ENCODE results near the gene NEUROD2.

NEUROD2 gene

GRCh38 chr17:39627712-39628516, 20.2 kb upstream of the NEUROD2 start:
- Mint-ChIP-seq H3K27ac (no peak overlapping the region), H3K9me3 (no peaks in the 10 kb centered on the region), H3K36me3 (ENCODE audit: low read depth) (no peaks in the 10 kb centered on the region), H3K4me1 (ENCODE audit: low read depth) (peaks cover 21% of the 10 kb centered on the region), H3K27me3 (peaks cover 47% of the 10 kb centered on the region), H3K4me3 (no peak overlapping the region)
- DNase-seq = no peak

GRCh38 chr17:39627047-39627711, 19.5 kb upstream of the NEUROD2 start:
- Mint-ChIP-seq H3K4me1 (ENCODE audit: low read depth) (peaks cover 28% of the 10 kb centered on the region), H3K36me3 (ENCODE audit: low read depth) (no peaks in the 10 kb centered on the region), H3K27me3 (peaks cover 47% of the 10 kb centered on the region), H3K4me3 (peak overlapping the region; percentile 60), H3K27ac (no peak overlapping the region), H3K9me3 (no peaks in the 10 kb centered on the region)
- DNase-seq = no peak

- Mint-ChIP-seq H3K9me3 (no peaks in the 10 kb centered on the region), H3K27ac (no peak within 1 kb of the TSS), H3K27me3 (peaks cover 44% of the 10 kb centered on the region), H3K36me3 (ENCODE audit: low read depth) (no peaks in the 10 kb centered on the region), H3K4me1 (ENCODE audit: low read depth) (peaks cover 33% of the 10 kb centered on the region), H3K4me3 (peak within 1 kb of the TSS; percentile 60)
- no peak for DNase-seq
These were observed 18.7 kb upstream of the NEUROD2 start, which contains the start of gene PPP1R1B for GRCh38 chr17:39626171-39627046. PPP1R1B (plus strand) TSS chr17:39626952; CDS start chr17:39627393, 441 bp downstream.

GRCh38 chr17:39625198-39625785, 17.6 kb upstream of the NEUROD2 start:
- peaks cover 30% of the 10 kb centered on the region for H3K4me1 Mint-ChIP-seq (ENCODE audit: low read depth)
- H3K9me3 Mint-ChIP-seq = no peaks in the 10 kb centered on the region
- H3K36me3 Mint-ChIP-seq (ENCODE audit: low read depth) = no peaks in the 10 kb centered on the region
- H3K27me3 Mint-ChIP-seq = peaks cover 42% of the 10 kb centered on the region
- DNase-seq = no peak
- no peak overlapping the region for H3K4me3 Mint-ChIP-seq
- no peak overlapping the region for H3K27ac Mint-ChIP-seq

- peaks cover 30% of the 10 kb centered on the region for H3K4me1 Mint-ChIP-seq (ENCODE audit: low read depth)
- no peak for DNase-seq
- H3K27me3 Mint-ChIP-seq = peaks cover 41% of the 10 kb centered on the region
- no peak overlapping the region for H3K27ac Mint-ChIP-seq
- H3K9me3 Mint-ChIP-seq = no peaks in the 10 kb centered on the region
- no peak overlapping the region for H3K4me3 Mint-ChIP-seq
- H3K36me3 Mint-ChIP-seq (ENCODE audit: low read depth) = no peaks in the 10 kb centered on the region
These were observed 16.6 kb upstream of the NEUROD2 start for GRCh38 chr17:39624313-39624712.

GRCh38 chr17:39623356-39623950, 15.7 kb upstream of the NEUROD2 start:
- H3K4me1 Mint-ChIP-seq (ENCODE audit: low read depth) = peaks cover 33% of the 10 kb centered on the region
- H3K9me3 Mint-ChIP-seq = no peaks in the 10 kb centered on the region
- H3K27me3 Mint-ChIP-seq = peaks cover 37% of the 10 kb centered on the region
- peak overlapping the region; percentile 47 for H3K27ac Mint-ChIP-seq
- peak; percentile 93 for DNase-seq
- peak overlapping the region; percentile 36 for H3K4me3 Mint-ChIP-seq
- no peaks in the 10 kb centered on the region for H3K36me3 Mint-ChIP-seq (ENCODE audit: low read depth)

- Mint-ChIP-seq H3K36me3 (ENCODE audit: low read depth) (no peaks in the 10 kb centered on the region), H3K27me3 (peaks cover 28% of the 10 kb centered on the region), H3K4me1 (ENCODE audit: low read depth) (peaks cover 38% of the 10 kb centered on the region), H3K4me3 (peak overlapping the region; percentile 78), H3K27ac (peak overlapping the region; percentile 98), H3K9me3 (no peaks in the 10 kb centered on the region)
- peak; percentile 65 for DNase-seq
These were observed 14.8 kb upstream of the NEUROD2 start for GRCh38 chr17:39622380-39623006.

- Mint-ChIP-seq H3K9me3 (no peaks in the 10 kb centered on the region), H3K27ac (peak overlapping the region; percentile 98), H3K4me1 (ENCODE audit: low read depth) (peaks cover 39% of the 10 kb centered on the region)
These were observed 14.0 kb upstream of the NEUROD2 start for GRCh38 chr17:39621523-39622379.

GRCh38 chr17:39619786-39620101, 12.0 kb upstream of the NEUROD2 start:
- no peak overlapping the region for H3K27ac Mint-ChIP-seq
- no peaks in the 10 kb centered on the region for H3K36me3 Mint-ChIP-seq (ENCODE audit: low read depth)
- peaks cover 32% of the 10 kb centered on the region for H3K4me1 Mint-ChIP-seq (ENCODE audit: low read depth)
- no peak for DNase-seq
- H3K4me3 Mint-ChIP-seq = no peak overlapping the region
- H3K27me3 Mint-ChIP-seq = peaks cover 18% of the 10 kb centered on the region
- no peaks in the 10 kb centered on the region for H3K9me3 Mint-ChIP-seq

More at GRCh38 chr17:39621523-39622379, 14.0 kb upstream of the NEUROD2 start:
- H3K36me3 Mint-ChIP-seq (ENCODE audit: low read depth) = no peaks in the 10 kb centered on the region
- H3K4me3 Mint-ChIP-seq = peak overlapping the region; percentile 78
- H3K27me3 Mint-ChIP-seq = peaks cover 28% of the 10 kb centered on the region
- peak; percentile 98 for DNase-seq

GRCh38 chr17:39618956-39619785, 11.5 kb upstream of the NEUROD2 start:
- Mint-ChIP-seq H3K36me3 (ENCODE audit: low read depth) (no peaks in the 10 kb centered on the region), H3K27me3 (peaks cover 21% of the 10 kb centered on the region), H3K27ac (no peak overlapping the region), H3K9me3 (no peaks in the 10 kb centered on the region), H3K4me3 (no peak overlapping the region), H3K4me1 (ENCODE audit: low read depth) (peaks cover 32% of the 10 kb centered on the region)
- DNase-seq = no peak

GRCh38 chr17:39618246-39618913, 10.7 kb upstream of the NEUROD2 start:
- Mint-ChIP-seq H3K4me3 (peak overlapping the region; percentile 68), H3K36me3 (ENCODE audit: low read depth) (no peaks in the 10 kb centered on the region), H3K4me1 (ENCODE audit: low read depth) (peaks cover 27% of the 10 kb centered on the region), H3K9me3 (no peaks in the 10 kb centered on the region), H3K27ac (peak overlapping the region; percentile 55), H3K27me3 (peaks cover 21% of the 10 kb centered on the region)
- DNase-seq = peak; percentile 55

Data from activated T-cell treated with anti-CD3 and anti-CD28 coated beads, Interleukin-2, amount 50 U/mL, for 24 hours (primary cell).